H1 (cell line): ENCODE data around the gene SLC43A2. TPM values are rescaled to one million over a fixed set of nuclear protein-coding genes. Genes with fewer than 3 reads are reported as not detected.
A peak's percentile ranks its signal among the peaks of the same experiment; 100 is the strongest.

ENCODE experiments used
- CTCF ChIA-PET: fragments of 300-600 bp; sonication (Branson Sonifier 250); formaldehyde crosslinking; loops from one replicate; lab custom pipeline; 2021; ENCODE audit not compliant: partially characterized antibody; lab: Charles Lee
- POLR2A ChIA-PET: fragments of 300-600 bp; sonication (Branson Sonifier 250); formaldehyde crosslinking; loops from one replicate; lab custom pipeline; 2021; ENCODE audit warnings: inconsistent platforms; ENCODE audit not compliant: partially characterized antibody; lab: Charles Lee
- DNase-seq, 2 experiments: peaks; one replicate each; pipeline versions ENCODE4 v3.0.0 to v3.0.0-alpha.2; 2010 to 2022; ENCODE audit warnings: low spot score in 2 of 2, low read depth in 1 of 2, mixed read lengths in 1 of 2
- FAIRE-seq: peaks from 2 replicates; lab custom pipeline; 2011; peaks lifted over from hg19 to GRCh38; lab: Jason Lieb, UNC
- H2AFZ ChIP-seq: 2 replicates; pipeline ENCODE4 v1.8.1; 2012; ENCODE audit warnings: low read length, inconsistent platforms
- H2AK5ac ChIP-seq: 2 replicates; pipeline ENCODE4 v1.6.1; 2013; ENCODE audit warnings: low read depth, low read length
- H2BK120ac ChIP-seq: replicated peaks from 2 replicates; pipeline ENCODE3; 2013; ENCODE audit warnings: low read depth, low read length, inconsistent platforms
- H2BK12ac ChIP-seq: 2 replicates; pipeline ENCODE4 v1.6.1; 2013; ENCODE audit warnings: low read depth, low read length
- H2BK15ac ChIP-seq: 2 replicates; pipeline ENCODE4 v1.6.1; 2013; ENCODE audit warnings: low read length
- H2BK20ac ChIP-seq: 2 replicates; pipeline ENCODE4 v1.6.1; 2013; ENCODE audit warnings: low read length
- H2BK5ac ChIP-seq: 2 replicates; pipeline ENCODE4 v1.6.1; 2013; ENCODE audit warnings: low read depth, low read length
- H3K14ac ChIP-seq: 2 replicates; pipeline ENCODE4 v1.6.1; 2013; ENCODE audit warnings: inconsistent platforms; ENCODE audit not compliant: insufficient read length
- H3K18ac ChIP-seq: 2 replicates; pipeline ENCODE4 v1.6.1; 2013; ENCODE audit warnings: low read length; ENCODE audit errors: extremely low read depth
- H3K23ac ChIP-seq: 2 replicates; pipeline ENCODE4 v1.6.1; 2013; ENCODE audit warnings: inconsistent platforms; ENCODE audit not compliant: insufficient read length
- H3K23me2 ChIP-seq: 2 replicates; pipeline ENCODE4 v1.6.1; 2013; ENCODE audit warnings: low read depth, low read length
- H3K27ac ChIP-seq: 2 replicates; pipeline ENCODE4 v1.6.1; 2011; ENCODE audit warnings: low read depth, low read length, inconsistent platforms
- H3K27me3 ChIP-seq, 4 experiments: replicated peaks in 1 of 4; 1 replicate in 1 of 4; 2 replicates in 3 of 4; pipeline versions ENCODE4 v1.6.1 to v1.8.1; 2011 to 2013; ENCODE audit warnings: low read length in 3 of 4, mild to moderate bottlenecking in 3 of 4, inconsistent platforms in 2 of 4, mixed read lengths in 2 of 4, moderate library complexity in 1 of 4; ENCODE audit not compliant: control insufficient read depth in 3 of 4, insufficient read depth in 3 of 4; ENCODE audit errors: extremely low read depth in 1 of 4
- H3K36me3 ChIP-seq, 4 experiments: 2 replicates each; pipeline versions ENCODE4 v1.6.1 to v1.8.1; 2011 to 2013; ENCODE audit warnings: mild to moderate bottlenecking in 4 of 4, low read length in 3 of 4, moderate library complexity in 2 of 4, control low read depth in 1 of 4, inconsistent platforms in 1 of 4; ENCODE audit not compliant: insufficient read depth in 4 of 4, control insufficient read depth in 2 of 4
- H3K4ac ChIP-seq: replicated peaks from 2 replicates; pipeline ENCODE3; 2013; ENCODE audit warnings: low read length, low read depth, mixed read lengths, inconsistent platforms; ENCODE audit not compliant: insufficient read length
- H3K4me1 ChIP-seq, 4 experiments: replicated peaks in 1 of 4; 1 replicate in 1 of 4; 2 replicates in 3 of 4; pipeline versions ENCODE4 v1.6.1 to v1.8.1; 2011 to 2013; ENCODE audit warnings: low read length in 3 of 4, inconsistent platforms in 2 of 4, mixed read lengths in 1 of 4; ENCODE audit not compliant: insufficient read depth in 4 of 4, control insufficient read depth in 3 of 4
- H3K4me2 ChIP-seq, 2 experiments: 2 replicates each; pipeline versions ENCODE4 v1.6.1 to v1.8.1; 2011 to 2013; ENCODE audit warnings: low read depth in 2 of 2, low read length in 2 of 2, control low read depth in 1 of 2, inconsistent platforms in 1 of 2, mild to moderate bottlenecking in 1 of 2; ENCODE audit not compliant: insufficient read depth in 1 of 2
- H3K4me3 ChIP-seq, 4 experiments: fragments of 200-600, 300-600 bp in 1 of 4; sonication (generic), shearing (Covaris generic), sonication (Bioruptor Twin) in 1 of 4; 2 replicates each; pipeline versions ENCODE4 v1.5.1 to v1.8.1; 2011 to 2016; ENCODE audit warnings: low read length in 4 of 4, low read depth in 3 of 4, control low read depth in 2 of 4, inconsistent platforms in 2 of 4, mild to moderate bottlenecking in 2 of 4, mixed read lengths in 1 of 4, moderate library complexity in 1 of 4; ENCODE audit not compliant: insufficient read depth in 2 of 4; ENCODE audit errors: extremely low read depth in 1 of 4
- H3K56ac ChIP-seq: replicated peaks from 2 replicates; pipeline ENCODE3; 2013; ENCODE audit warnings: low read depth, mild to moderate bottlenecking, mixed read lengths, low read length, inconsistent platforms; ENCODE audit not compliant: insufficient read length
- H3K79me1 ChIP-seq: 2 replicates; pipeline ENCODE4 v1.6.1; 2013; ENCODE audit warnings: low read depth, low read length, control low read depth
- H3K79me2 ChIP-seq, 2 experiments: 2 replicates each; pipeline versions ENCODE4 v1.6.1 to v1.8.1; 2012 to 2013; ENCODE audit warnings: low read length in 2 of 2, mild to moderate bottlenecking in 2 of 2, inconsistent platforms in 1 of 2; ENCODE audit not compliant: insufficient read depth in 2 of 2, control insufficient read depth in 1 of 2
- H3K9ac ChIP-seq, 4 experiments: replicated peaks in 1 of 4; 1 replicate in 1 of 4; 2 replicates in 3 of 4; pipeline versions ENCODE4 v1.6.1 to v1.8.1; 2011 to 2013; ENCODE audit warnings: low read depth in 3 of 4, low read length in 3 of 4, control low read depth in 2 of 4, mild to moderate bottlenecking in 2 of 4, moderate library complexity in 2 of 4, inconsistent platforms in 1 of 4; ENCODE audit errors: extremely low read depth in 1 of 4
- H3K9me3 ChIP-seq, 2 experiments: 2 replicates each; pipeline versions ENCODE4 v1.6.1 to v1.8.1; 2012 to 2013; ENCODE audit warnings: mild to moderate bottlenecking in 2 of 2, moderate library complexity in 2 of 2, control low read depth in 1 of 2, inconsistent platforms in 1 of 2, low read depth in 1 of 2, low read length in 1 of 2, mixed read lengths in 1 of 2; ENCODE audit not compliant: insufficient read depth in 2 of 2
- H4K20me1 ChIP-seq, 2 experiments: replicated peaks in 1 of 2; 2 replicates each; pipeline versions ENCODE3 to v1.8.1; 2011 to 2013; ENCODE audit warnings: inconsistent platforms in 2 of 2, low read length in 2 of 2, mild to moderate bottlenecking in 1 of 2; ENCODE audit not compliant: insufficient read depth in 2 of 2, control insufficient read depth in 1 of 2
- H4K5ac ChIP-seq: 2 replicates; pipeline ENCODE4 v1.6.1; 2013; ENCODE audit warnings: low read length, low read depth, mixed read lengths, inconsistent platforms; ENCODE audit not compliant: insufficient read length
- H4K8ac ChIP-seq: 2 replicates; pipeline ENCODE4 v1.8.0; 2013; ENCODE audit warnings: mild to moderate bottlenecking, moderate library complexity, low read length, inconsistent platforms; ENCODE audit not compliant: insufficient read depth; ENCODE audit errors: extremely low read depth
- H4K91ac ChIP-seq: replicated peaks from 2 replicates; pipeline ENCODE3; 2013; ENCODE audit warnings: low read length, mixed read lengths, inconsistent platforms; ENCODE audit not compliant: insufficient read length
- ASH2L ChIP-seq: fragments of 200-600, 300-600 bp; sonication (generic); IDR thresholded peaks from one replicate; pipeline ENCODE4 v1.7.1; 2017; ENCODE audit warnings: low read length
- CTBP2 ChIP-seq: IDR thresholded peaks from 2 replicates; pipeline ENCODE4 v1.7.0; 2011; ENCODE audit warnings: borderline replicate concordance, mild to moderate bottlenecking, moderate library complexity, mixed read lengths, low read length; ENCODE audit not compliant: insufficient read depth, insufficient read length
- POLR2A ChIP-seq, 2 experiments: IDR thresholded peaks; 1 replicate in 1 of 2; 2 replicates in 1 of 2; pipeline ENCODE4 v1.6.1; 2011; ENCODE audit warnings: low read depth in 2 of 2, low read length in 2 of 2, mild to moderate bottlenecking in 2 of 2; ENCODE audit errors: control extremely low read depth in 1 of 2
- WGBS, 2 experiments: shearing (Covaris generic) in 1 of 2; methylation state at CpG; one replicate each; pipeline versions ENCODE4 v1.1.6 to v1.1.7; 2013 to 2015; ENCODE audit warnings: low lambda C conversion rate in 2 of 2, mixed read lengths in 2 of 2, inconsistent platforms in 1 of 2, low coverage in 1 of 2, missing lambda C conversion rate in 1 of 2; ENCODE audit not compliant: insufficient replicate concordance in 2 of 2, insufficient coverage in 1 of 2, insufficient read length in 1 of 2; ENCODE audit errors: extremely low coverage in 1 of 2, missing lambda C conversion rate in 1 of 2; 5-methylcytosine and 5-hydroxymethylcytosine counted together
- polyA plus RNA-seq, 7 experiments: library from polyadenylated mRNA; depleted of rRNA in 3 of 7; stranded (reverse) in 5 of 7; unstranded in 2 of 7; fragments of >200 nt in 5 of 7; fragments of 200-250 nt in 2 of 7; gene quantifications; 1 replicate in 5 of 7; 2 replicates in 1 of 7; 4 replicates in 1 of 7; pipeline versions ENCODE4 v1.2.1 to v1.2.3, GENCODE V29; 2011 to 2013; ENCODE audit warnings: missing spikeins in 2 of 7, mixed read lengths in 2 of 7
- total RNA-seq: library from RNA; stranded (reverse); fragmentation: NEBNext Ultra II Directional; extraction: Animal tissue kit (Norgen Biotek cat#: 25700); gene quantifications from 2 replicates; pipeline ENCODE4 v1.2.1, GENCODE V29; 2021

Gene SLC43A2
- total and polyA plus RNA-seq, 2 of the 8 experiments (the other 6 are each of a cell fraction or from before 2014, with no cell fraction given): 6.6 to 10.5 TPM

DNA sequence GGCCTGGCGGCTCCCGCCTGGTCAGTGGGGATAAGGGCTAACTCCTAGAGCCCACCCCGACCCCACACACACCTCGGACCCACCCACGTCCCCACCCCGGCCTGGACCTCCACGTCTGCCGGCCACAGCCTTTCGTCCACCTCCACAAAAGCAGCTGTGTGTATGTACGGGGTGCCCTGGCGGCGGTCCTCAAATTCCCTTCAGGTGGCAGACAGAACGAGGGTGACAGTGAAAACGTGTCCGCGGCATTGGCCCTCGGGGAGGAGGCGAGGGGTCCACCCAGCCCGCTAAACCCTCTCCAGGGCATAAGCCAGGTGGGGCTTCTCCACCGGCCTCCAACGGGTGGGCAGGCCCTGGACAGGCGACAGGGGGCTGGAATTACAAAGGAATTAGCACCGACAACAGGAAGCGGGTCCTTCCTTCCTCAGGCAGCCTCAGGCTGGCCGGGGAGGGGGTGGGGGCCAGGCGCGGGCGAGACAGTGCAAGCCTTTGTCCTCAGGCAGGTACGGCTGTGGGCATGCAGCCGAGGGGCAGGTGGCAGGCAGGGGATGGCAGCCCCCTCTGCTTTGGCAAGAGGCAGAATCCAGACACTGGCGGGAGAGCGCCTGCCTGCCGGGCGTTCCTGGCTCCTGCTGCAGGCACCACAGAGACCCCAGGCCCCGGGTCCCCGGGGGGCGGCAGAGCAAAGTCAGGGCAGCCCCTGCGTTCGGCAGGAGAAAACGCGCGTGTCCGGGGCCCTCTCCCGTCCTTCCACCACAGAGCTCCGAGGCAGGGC is 53.8 kb downstream of the SLC43A2 start:
- POLR2A ChIA-PET: interaction anchor here (0.9 to 2.8 kb wide), 8 partner anchors 11 to 142 kb away, joined by 3 to 19 read pairs (median 4); partner anchors contain the start of gene SLC43A2
- peak overlapping the region; percentile 92; the same call in 1 of the 2 replicates for H2BK5ac ChIP-seq
- H3K79me2 ChIP-seq: no peaks in the 10 kb centered on the region
- H4K20me1 ChIP-seq: no peaks in the 10 kb centered on the region
- H3K23ac ChIP-seq: no peak overlapping the region
- H2BK15ac ChIP-seq: peak overlapping the region; percentile 61; the same call in 1 of the 2 replicates
- no peaks in the 10 kb centered on the region for H3K36me3 ChIP-seq
- no peaks in the 10 kb centered on the region for H3K79me1 ChIP-seq
- H3K18ac ChIP-seq: peak overlapping the region; percentile 68
- no peak overlapping the region for H3K56ac ChIP-seq
- H3K27ac ChIP-seq: 0 out of 2 replicates have a peak overlapping the region, but pooled peaks have one; percentile 13
- H4K8ac ChIP-seq: peak overlapping the region; percentile 45
- H3K4me2 ChIP-seq: peak overlapping the region in 1 of 2 experiments; percentile 42; a peak in 2 of 4 replicates
- no peaks in the 10 kb centered on the region for H3K27me3 ChIP-seq
- 67% methylated on average over 34 of the region's 45 CpGs; no CpG with 5 or more reads in 1 of the 2 experiments for WGBS, 2 experiments
- peak in 1 of 2 experiments; percentile 72 for DNase-seq
- peak overlapping the region; percentile 99; the same call in 1 of the 2 replicates for H2BK12ac ChIP-seq
- H4K5ac ChIP-seq: no peak overlapping the region
- peak overlapping the region; percentile 98 for H4K91ac ChIP-seq
- H3K14ac ChIP-seq: no peak overlapping the region
- H2AK5ac ChIP-seq: peak overlapping the region; percentile 97; the same call in 1 of the 2 replicates
- H3K4ac ChIP-seq: peak overlapping the region; percentile 66
- TF ChIP-seq POLR2A (IDR thresholded peaks at IDR 0.05; ENCODE audit: control extremely low read depth in 1 of 2, low read depth in 2 of 2, low read length in 2 of 2) (peak in 1 of 2 experiments; percentile 18; a peak in 1 of 3 replicates), CTBP2 (peak; percentile 45), ASH2L (no peak)
- TF ChIP-seq, all 59 proteins: peak for 2
- Histone ChIP-seq H2AFZ (no peak overlapping the region), H2BK120ac (peak overlapping the region; percentile 47), H3K4me3 (no peak overlapping the region), H3K23me2 (no peaks in the 10 kb centered on the region), H3K4me1 (peaks cover 0 to 22% (median 17%) of the 10 kb centered on the region in 4 experiments; a peak in 6 of 7 replicates), H2BK20ac (peak overlapping the region; percentile 80; the same call in 1 of the 2 replicates), H3K9ac (no peak overlapping the region), H3K9me3 (no peaks in the 10 kb centered on the region)
- no peak for FAIRE-seq
- CTCF ChIA-PET: interaction anchor here (0.9 to 10.2 kb wide), 26 partner anchors 10 to 369 kb away, joined by 3 to 146 read pairs (median 7); partner anchors contain the start of genes RILP, SCARF1, SLC43A2 and TRARG1
